ENCODE measurements around the gene DUSP2.

Gene DUSP2

DNA sequence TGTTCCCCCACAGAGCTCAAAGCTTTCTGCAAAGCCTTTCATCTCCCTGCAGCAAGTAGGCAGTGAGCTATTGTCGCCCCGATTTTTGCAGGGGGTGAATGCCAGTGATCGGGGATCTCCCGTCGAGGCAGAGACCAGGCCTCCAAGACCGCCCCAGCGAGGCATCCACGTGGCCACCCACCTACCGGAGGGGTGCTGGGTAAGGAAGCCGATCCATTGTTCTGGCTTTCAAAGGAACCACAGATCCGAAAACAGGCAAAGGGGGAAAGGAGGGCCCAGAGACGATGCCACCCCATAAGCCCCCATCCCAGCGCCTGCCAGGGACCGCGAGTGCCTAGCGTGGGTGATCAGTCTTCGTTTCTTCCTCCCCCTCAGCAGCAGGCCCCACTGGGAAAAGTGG is 31.3 kb downstream of the DUSP2 start:
- Histone ChIP-seq H3K4me3 (ENCODE audit: low read length) (no peak overlapping the region), H3K27me3 (ENCODE audit: control insufficient read depth, insufficient read depth, low read length) (peaks cover 26% of the 10 kb centered on the region)

DNA sequence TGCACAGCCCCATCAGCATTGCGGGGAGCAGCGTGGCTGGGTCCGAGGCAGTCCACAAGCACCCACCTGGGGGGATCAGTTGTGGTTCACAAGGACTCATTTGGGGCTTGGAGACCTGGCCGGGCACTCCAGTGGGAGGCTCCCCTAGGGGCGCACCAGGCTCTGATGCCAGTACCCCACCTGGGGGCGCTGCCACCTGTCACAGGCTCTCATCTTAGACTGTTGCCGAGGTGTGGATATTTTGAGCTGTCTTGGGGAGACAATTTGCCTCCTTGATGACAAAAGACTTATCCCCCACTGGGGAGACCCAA is 31.9 kb downstream of the DUSP2 start:
- Histone ChIP-seq H3K27ac (ENCODE audit: low read length) (no peak overlapping the region), H3K4me1 (ENCODE audit: control insufficient read depth, low read depth, low read length) (peaks cover 11% of the 10 kb centered on the region), H3K9me3 (ENCODE audit: control insufficient read depth, low read depth, low read length) (no peaks in the 10 kb centered on the region), H3K4me3 (ENCODE audit: low read length) (no peak overlapping the region), H3K27me3 (ENCODE audit: control insufficient read depth, insufficient read depth, low read length) (peaks cover 26% of the 10 kb centered on the region), H3K36me3 (ENCODE audit: control insufficient read depth, low read depth, low read length) (no peaks in the 10 kb centered on the region), H3K9ac (ENCODE audit: low read length) (no peak overlapping the region)

More for the DNA sequence above, 31.3 kb downstream of the DUSP2 start:
- no peak overlapping the region for H3K9ac ChIP-seq (ENCODE audit: low read length)
- no peaks in the 10 kb centered on the region for H3K9me3 ChIP-seq (ENCODE audit: control insufficient read depth, low read depth, low read length)
- no peak overlapping the region for H3K27ac ChIP-seq (ENCODE audit: low read length)
- peaks cover 5% of the 10 kb centered on the region for H3K4me1 ChIP-seq (ENCODE audit: control insufficient read depth, low read depth, low read length)
- H3K36me3 ChIP-seq (ENCODE audit: control insufficient read depth, low read depth, low read length) = no peaks in the 10 kb centered on the region

DNA sequence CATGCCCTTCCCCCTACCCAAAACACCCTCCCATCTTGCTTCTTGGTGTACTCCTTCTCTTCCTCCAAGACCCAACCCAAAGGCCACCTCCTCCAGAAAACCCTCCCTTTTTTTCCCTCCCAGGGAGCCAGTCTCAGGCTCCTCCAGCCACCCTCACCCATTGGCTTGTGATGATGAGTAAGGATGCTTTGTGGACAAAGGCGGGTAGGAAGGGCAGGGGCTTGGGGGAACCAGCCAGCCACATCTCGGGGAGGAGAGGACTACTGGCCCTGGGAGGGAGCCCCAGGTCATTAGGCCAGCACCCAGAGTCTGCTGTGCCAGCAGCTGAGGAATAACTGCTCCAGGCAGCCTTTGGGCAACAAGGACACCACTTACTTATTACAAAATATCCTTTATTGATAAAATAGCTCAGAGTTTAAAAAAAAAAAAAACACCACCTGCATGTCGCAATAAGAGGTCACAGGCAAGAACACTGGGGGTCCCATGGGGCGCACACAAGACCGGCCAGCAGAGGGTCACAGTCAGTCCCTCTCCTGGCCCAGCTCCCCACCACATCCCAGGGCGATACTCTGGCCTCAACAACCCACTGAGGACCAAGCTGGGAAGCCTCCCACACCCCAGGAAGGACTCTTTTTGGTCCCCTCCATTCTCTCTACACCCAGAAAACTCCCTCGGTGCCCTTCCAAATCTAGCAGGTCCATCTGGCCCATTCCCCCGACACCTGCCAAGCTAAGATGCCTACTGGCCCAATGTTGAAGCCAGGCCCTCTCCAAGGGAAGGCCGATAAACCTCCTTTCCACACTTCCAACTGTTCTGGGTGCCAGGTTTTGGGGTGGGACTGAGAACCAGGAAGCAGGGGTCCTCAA is 32.5 kb downstream of the DUSP2 start:
- H3K27me3 ChIP-seq (ENCODE audit: control insufficient read depth, insufficient read depth, low read length) = peaks cover 21% of the 10 kb centered on the region
- no peak overlapping the region for H3K4me3 ChIP-seq (ENCODE audit: low read length)
- H3K9me3 ChIP-seq (ENCODE audit: control insufficient read depth, low read depth, low read length) = no peaks in the 10 kb centered on the region
- H3K27ac ChIP-seq (ENCODE audit: low read length) = no peak overlapping the region
- H3K9ac ChIP-seq (ENCODE audit: low read length) = no peak overlapping the region
- peaks cover 17% of the 10 kb centered on the region for H3K4me1 ChIP-seq (ENCODE audit: control insufficient read depth, low read depth, low read length)
- H3K36me3 ChIP-seq (ENCODE audit: control insufficient read depth, low read depth, low read length) = no peaks in the 10 kb centered on the region

- Histone ChIP-seq H3K27me3 (ENCODE audit: control insufficient read depth, insufficient read depth, low read length) (peaks cover 14% of the 10 kb centered on the region), H3K27ac (ENCODE audit: low read length) (no peak overlapping the region), H3K36me3 (ENCODE audit: control insufficient read depth, low read depth, low read length) (no peaks in the 10 kb centered on the region), H3K4me1 (ENCODE audit: control insufficient read depth, low read depth, low read length) (peaks cover 14% of the 10 kb centered on the region), H3K4me3 (ENCODE audit: low read length) (no peak overlapping the region), H3K9ac (ENCODE audit: low read length) (no peak overlapping the region), H3K9me3 (ENCODE audit: control insufficient read depth, low read depth, low read length) (no peaks in the 10 kb centered on the region)
Observed at GRCh38 chr2:96111823-96112500, 33.3 kb downstream of the DUSP2 start.

- H3K9ac ChIP-seq (ENCODE audit: low read length) = no peak overlapping the region
- peaks cover 14% of the 10 kb centered on the region for H3K27me3 ChIP-seq (ENCODE audit: control insufficient read depth, insufficient read depth, low read length)
- no peak overlapping the region for H3K4me3 ChIP-seq (ENCODE audit: low read length)
Observed at GRCh38 chr2:96111257-96111640, 34.0 kb downstream of the DUSP2 start.

DNA sequence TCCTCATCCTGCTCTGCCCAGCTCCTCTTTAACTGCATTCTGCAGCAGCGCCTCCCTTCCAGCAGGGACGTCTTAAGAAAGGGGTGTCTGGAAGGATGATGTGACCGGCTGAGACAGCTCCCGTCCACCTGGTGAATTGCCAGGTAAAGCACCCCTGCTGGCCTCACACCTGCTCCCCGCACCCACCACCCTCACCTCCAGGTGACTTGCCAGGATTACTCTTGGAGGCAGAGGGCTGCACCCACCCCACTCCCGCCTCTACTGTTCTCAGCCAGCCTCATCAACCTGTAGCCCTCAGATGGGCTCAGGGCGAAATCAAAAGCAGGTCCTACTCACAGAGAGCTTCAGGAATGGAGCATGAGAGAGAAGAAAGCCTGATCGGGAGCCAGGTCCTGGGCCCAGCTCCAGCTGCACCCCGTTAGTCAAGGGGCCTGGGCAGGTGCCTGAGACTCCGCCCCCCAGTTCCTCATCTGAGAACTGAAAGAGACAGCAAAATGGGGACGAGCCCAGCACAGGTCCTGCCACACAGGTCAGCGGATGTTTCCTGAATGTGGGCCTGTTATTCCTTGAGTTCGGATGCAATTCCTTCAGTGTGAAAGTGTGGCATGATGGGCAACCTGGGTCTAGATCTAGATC is 34.5 kb downstream of the DUSP2 start:
- Histone ChIP-seq H3K4me3 (ENCODE audit: low read length) (no peak overlapping the region), H3K27ac (ENCODE audit: low read length) (no peak overlapping the region), H3K4me1 (ENCODE audit: control insufficient read depth, low read depth, low read length) (peaks cover 14% of the 10 kb centered on the region), H3K36me3 (ENCODE audit: control insufficient read depth, low read depth, low read length) (no peaks in the 10 kb centered on the region), H3K9me3 (ENCODE audit: control insufficient read depth, low read depth, low read length) (no peaks in the 10 kb centered on the region), H3K27me3 (ENCODE audit: control insufficient read depth, insufficient read depth, low read length) (peaks cover 10% of the 10 kb centered on the region), H3K9ac (ENCODE audit: low read length) (no peak overlapping the region)

More at GRCh38 chr2:96111257-96111640, 34.0 kb downstream of the DUSP2 start:
- Histone ChIP-seq H3K9me3 (ENCODE audit: control insufficient read depth, low read depth, low read length) (no peaks in the 10 kb centered on the region), H3K4me1 (ENCODE audit: control insufficient read depth, low read depth, low read length) (peaks cover 14% of the 10 kb centered on the region), H3K27ac (ENCODE audit: low read length) (no peak overlapping the region), H3K36me3 (ENCODE audit: control insufficient read depth, low read depth, low read length) (no peaks in the 10 kb centered on the region)

DNA sequence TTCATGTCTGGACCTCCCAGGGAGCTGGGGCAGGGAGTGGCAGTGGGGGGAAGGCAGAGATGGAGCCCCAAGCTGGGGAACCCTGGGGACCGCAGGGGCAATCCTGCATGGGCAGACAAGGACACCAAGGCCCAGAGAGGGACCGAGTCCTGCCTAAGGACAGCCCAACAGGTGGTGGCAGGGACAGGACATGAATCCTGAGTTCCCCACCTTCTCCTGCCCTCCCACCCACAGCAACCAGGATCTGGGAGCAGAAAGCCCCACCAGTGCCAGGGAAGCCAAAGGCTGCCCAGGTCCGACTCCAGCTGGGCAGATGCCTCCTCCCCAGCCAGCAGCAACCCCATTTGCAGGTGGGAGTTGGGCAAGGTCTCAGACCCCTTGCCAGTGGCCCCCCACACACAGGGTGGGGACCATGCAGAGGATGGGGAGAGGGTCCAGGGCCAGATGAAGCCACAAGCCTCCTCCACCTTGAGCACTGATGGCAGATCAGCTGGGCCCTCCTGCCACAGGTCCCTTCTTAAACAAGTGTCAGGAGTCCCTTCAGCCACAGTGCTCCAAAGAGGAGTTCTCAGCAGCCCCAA is 35.2 kb downstream of the DUSP2 start:
- no peak overlapping the region for H3K9ac ChIP-seq (ENCODE audit: low read length)
- peaks cover 14% of the 10 kb centered on the region for H3K4me1 ChIP-seq (ENCODE audit: control insufficient read depth, low read depth, low read length)
- H3K9me3 ChIP-seq (ENCODE audit: control insufficient read depth, low read depth, low read length) = no peaks in the 10 kb centered on the region

GRCh38 chr2:96109361-96109680 is 35.9 kb downstream of the DUSP2 start:
- peaks cover 14% of the 10 kb centered on the region for H3K4me1 ChIP-seq (ENCODE audit: control insufficient read depth, low read depth, low read length)
- H3K27ac ChIP-seq (ENCODE audit: low read length) = no peak overlapping the region
- no peak overlapping the region for H3K4me3 ChIP-seq (ENCODE audit: low read length)
- no peaks in the 10 kb centered on the region for H3K36me3 ChIP-seq (ENCODE audit: control insufficient read depth, low read depth, low read length)
- no peaks in the 10 kb centered on the region for H3K9me3 ChIP-seq (ENCODE audit: control insufficient read depth, low read depth, low read length)
- H3K9ac ChIP-seq (ENCODE audit: low read length) = no peak overlapping the region
- H3K27me3 ChIP-seq (ENCODE audit: control insufficient read depth, insufficient read depth, low read length) = no peaks in the 10 kb centered on the region

More for the DNA sequence above, 35.2 kb downstream of the DUSP2 start:
- Histone ChIP-seq H3K27ac (ENCODE audit: low read length) (no peak overlapping the region), H3K27me3 (ENCODE audit: control insufficient read depth, insufficient read depth, low read length) (peaks cover 3% of the 10 kb centered on the region), H3K4me3 (ENCODE audit: low read length) (no peak overlapping the region), H3K36me3 (ENCODE audit: control insufficient read depth, low read depth, low read length) (no peaks in the 10 kb centered on the region)

DNA sequence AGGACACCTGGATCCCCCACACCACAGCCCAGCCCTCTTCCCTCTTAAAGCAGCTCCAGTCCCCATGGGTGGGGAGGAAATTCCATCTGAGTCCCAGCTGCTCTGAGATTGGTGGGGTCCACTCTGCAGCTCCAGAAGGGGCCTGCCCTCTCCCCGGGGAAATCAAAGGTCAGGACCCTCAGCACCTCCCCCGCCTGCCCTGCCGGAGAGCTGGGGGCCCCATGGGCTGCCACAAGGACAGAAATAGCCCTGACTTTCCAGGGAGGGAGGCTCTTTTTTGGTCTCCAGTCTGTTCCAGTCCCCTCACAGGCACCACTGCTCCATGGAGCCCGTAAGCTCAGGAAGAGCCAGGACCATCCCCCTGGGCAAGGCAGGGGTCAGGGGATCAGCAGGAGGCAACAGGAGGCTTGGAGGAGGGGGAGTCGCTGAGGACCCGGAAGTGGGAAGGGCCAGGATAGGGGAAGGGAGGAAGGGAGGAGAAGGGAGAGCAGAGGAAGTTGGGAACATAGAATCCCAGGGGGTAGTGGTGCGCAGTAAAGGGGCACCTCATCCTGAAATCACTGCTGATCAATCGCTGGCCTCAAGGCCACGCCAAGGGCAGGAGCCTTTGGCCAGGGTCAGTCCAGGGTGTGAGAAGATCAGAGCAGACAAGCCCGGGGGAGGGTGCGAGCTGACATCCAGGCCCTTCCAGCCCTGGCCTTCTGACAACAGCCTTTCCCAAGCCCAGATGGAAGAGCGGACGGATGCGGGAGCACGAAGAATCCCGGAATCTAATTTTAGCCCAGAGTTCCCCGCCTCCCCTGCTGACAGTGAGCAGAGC is 36.5 kb downstream of the DUSP2 start:
- Histone ChIP-seq H3K4me3 (ENCODE audit: low read length) (no peak overlapping the region), H3K27ac (ENCODE audit: low read length) (no peak overlapping the region), H3K36me3 (ENCODE audit: control insufficient read depth, low read depth, low read length) (no peaks in the 10 kb centered on the region), H3K9me3 (ENCODE audit: control insufficient read depth, low read depth, low read length) (no peaks in the 10 kb centered on the region), H3K4me1 (ENCODE audit: control insufficient read depth, low read depth, low read length) (peaks cover 14% of the 10 kb centered on the region), H3K27me3 (ENCODE audit: control insufficient read depth, insufficient read depth, low read length) (no peaks in the 10 kb centered on the region), H3K9ac (ENCODE audit: low read length) (no peak overlapping the region)

- no peak overlapping the region for H3K9ac ChIP-seq (ENCODE audit: low read length)
- H3K4me3 ChIP-seq (ENCODE audit: low read length) = no peak overlapping the region
- H3K27ac ChIP-seq (ENCODE audit: low read length) = no peak overlapping the region
Observed at GRCh38 chr2:96108151-96108540, 37.1 kb downstream of the DUSP2 start.

DNA sequence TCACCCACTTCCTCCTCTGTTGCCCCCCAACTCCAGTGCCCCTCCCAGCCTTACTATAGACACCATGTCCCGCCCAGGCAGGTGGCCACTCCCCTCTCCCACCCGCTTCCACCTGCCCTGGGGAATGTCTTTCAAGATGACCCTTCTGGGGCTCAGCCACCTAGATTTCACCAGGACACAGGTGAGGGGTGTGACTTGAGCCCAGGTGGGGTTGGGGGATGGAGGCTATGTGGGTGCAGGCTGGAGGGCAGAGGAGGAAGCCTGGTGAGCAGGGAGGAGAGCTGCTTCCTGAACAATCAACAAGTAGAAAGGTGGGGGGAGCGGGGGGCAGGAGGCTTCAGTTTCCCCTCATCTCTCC is 37.6 kb downstream of the DUSP2 start:
- no peak overlapping the region for H3K9ac ChIP-seq (ENCODE audit: low read length)
- H3K27ac ChIP-seq (ENCODE audit: low read length) = no peak overlapping the region
- H3K4me3 ChIP-seq (ENCODE audit: low read length) = no peak overlapping the region
- H3K4me1 ChIP-seq (ENCODE audit: control insufficient read depth, low read depth, low read length) = peaks cover 14% of the 10 kb centered on the region
- no peaks in the 10 kb centered on the region for H3K9me3 ChIP-seq (ENCODE audit: control insufficient read depth, low read depth, low read length)
- H3K36me3 ChIP-seq (ENCODE audit: control insufficient read depth, low read depth, low read length) = no peaks in the 10 kb centered on the region
- no peaks in the 10 kb centered on the region for H3K27me3 ChIP-seq (ENCODE audit: control insufficient read depth, insufficient read depth, low read length)

More at GRCh38 chr2:96108151-96108540, 37.1 kb downstream of the DUSP2 start:
- H3K27me3 ChIP-seq (ENCODE audit: control insufficient read depth, insufficient read depth, low read length) = no peaks in the 10 kb centered on the region
- H3K9me3 ChIP-seq (ENCODE audit: control insufficient read depth, low read depth, low read length) = no peaks in the 10 kb centered on the region
- H3K36me3 ChIP-seq (ENCODE audit: control insufficient read depth, low read depth, low read length) = no peaks in the 10 kb centered on the region
- peaks cover 14% of the 10 kb centered on the region for H3K4me1 ChIP-seq (ENCODE audit: control insufficient read depth, low read depth, low read length)
